Loucy (cell line): ENCODE results near the gene TPR.

Experiments
- EZH2phosphoT487 ChIP-seq: fragments of 200-600 bp; IDR thresholded peaks from 2 replicates; pipeline ENCODE4 v1.6.1; 2018; ENCODE audit warnings: antibody characterized with exemption, mild to moderate bottlenecking, moderate library complexity, borderline replicate concordance
- TF ChIP-seq, protein P1 (sequence below): fragments of 200-600 bp; sonication (generic); conservative IDR thresholded peaks from 2 replicates; pipeline ENCODE4 v1.5.1; 2014; ENCODE audit warnings: mild to moderate bottlenecking, antibody characterized with exemption, low read length

DNA sequence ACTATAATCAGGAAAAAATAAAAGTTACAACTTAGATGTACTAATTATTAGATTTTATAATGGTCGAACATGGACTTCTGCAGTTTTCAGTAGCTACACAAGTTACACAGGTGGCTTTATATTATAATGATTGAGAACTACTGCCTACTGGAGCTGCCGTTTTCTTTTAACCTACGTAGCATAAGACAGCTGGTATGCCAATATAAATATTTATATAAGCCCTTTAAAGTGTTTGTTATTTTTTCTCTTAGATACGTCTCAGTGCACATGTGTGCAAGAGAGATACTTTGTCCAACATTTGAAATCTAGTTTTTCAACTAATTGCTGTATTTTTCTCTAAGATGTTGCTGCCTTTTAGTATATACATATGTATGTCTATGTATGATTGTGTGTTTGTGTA is 43.5 kb upstream of the TPR start:
- TF ChIP-seq, protein P1, sequence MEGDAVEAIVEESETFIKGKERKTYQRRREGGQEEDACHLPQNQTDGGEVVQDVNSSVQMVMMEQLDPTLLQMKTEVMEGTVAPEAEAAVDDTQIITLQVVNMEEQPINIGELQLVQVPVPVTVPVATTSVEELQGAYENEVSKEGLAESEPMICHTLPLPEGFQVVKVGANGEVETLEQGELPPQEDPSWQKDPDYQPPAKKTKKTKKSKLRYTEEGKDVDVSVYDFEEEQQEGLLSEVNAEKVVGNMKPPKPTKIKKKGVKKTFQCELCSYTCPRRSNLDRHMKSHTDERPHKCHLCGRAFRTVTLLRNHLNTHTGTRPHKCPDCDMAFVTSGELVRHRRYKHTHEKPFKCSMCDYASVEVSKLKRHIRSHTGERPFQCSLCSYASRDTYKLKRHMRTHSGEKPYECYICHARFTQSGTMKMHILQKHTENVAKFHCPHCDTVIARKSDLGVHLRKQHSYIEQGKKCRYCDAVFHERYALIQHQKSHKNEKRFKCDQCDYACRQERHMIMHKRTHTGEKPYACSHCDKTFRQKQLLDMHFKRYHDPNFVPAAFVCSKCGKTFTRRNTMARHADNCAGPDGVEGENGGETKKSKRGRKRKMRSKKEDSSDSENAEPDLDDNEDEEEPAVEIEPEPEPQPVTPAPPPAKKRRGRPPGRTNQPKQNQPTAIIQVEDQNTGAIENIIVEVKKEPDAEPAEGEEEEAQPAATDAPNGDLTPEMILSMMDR: no peak
- no peak for TF ChIP-seq EZH2phosphoT487
